ENCODE results near the gene SCN2B. TPM values are rescaled to one million over a fixed set of nuclear protein-coding genes. Genes with fewer than 3 reads are reported as not detected.

Gene SCN2B
- polyA plus RNA-seq, 1 of the 3 experiments (the other 2 are of a cell fraction): 0.05 TPM

DNA sequence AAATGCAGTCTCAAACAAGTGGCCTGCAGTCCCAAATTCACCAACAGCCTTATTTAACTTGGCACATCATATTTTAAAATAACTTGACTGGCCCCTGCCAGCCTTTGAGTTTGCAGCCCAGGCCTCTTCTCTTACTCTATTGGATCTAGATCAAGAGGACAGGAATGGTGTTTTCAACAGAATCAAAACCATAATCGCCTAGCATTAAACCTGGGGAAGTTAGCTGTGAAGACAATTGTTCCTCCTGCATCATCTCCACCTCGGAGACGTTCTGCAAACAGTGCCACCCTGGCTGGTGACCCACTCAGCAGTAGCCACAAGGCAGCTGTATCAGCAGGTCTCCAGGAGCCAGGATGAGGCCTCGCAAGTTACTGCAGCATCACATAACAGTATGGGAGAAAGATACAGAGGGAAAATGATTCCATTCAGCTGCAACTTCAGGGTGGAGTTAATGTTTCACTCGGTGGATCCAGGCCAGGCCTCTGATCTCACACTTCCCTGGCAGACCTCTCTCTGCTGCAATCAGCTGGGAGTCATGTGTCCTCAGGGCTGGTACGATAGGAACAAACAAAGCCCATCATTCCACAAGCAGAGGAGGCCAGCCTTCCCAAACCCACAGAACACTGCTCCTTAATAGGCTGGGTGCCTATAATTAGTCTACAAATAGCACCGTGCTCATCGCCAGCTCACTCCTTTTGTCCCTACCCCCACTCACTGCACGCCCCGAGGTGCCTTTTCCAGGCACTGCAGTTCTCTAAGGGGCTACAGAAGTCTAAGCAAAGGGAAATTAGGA, 18.6 kb upstream of the SCN2B start:
- Histone ChIP-seq H3K27ac (ENCODE audit: low read depth in 2 of 2, low read length in 1 of 2) (no peak overlapping the region), H3K9me2 (no peaks in the 10 kb centered on the region), H2AFZ (ENCODE audit: low read depth) (no peak overlapping the region), H3K9ac (no peak overlapping the region), H3K4me2 (no peak overlapping the region), H3K4me1 (ENCODE audit: control insufficient read depth in 1 of 2, insufficient read depth in 2 of 2, low read depth in 1 of 2, low read length in 1 of 2) (peaks cover 0 to 7% of the 10 kb centered on the region in 2 experiments; a peak in 1 of 4 replicates), H3K27me3 (ENCODE audit: insufficient read depth) (peaks cover 29% of the 10 kb centered on the region; the same call in 1 of the 2 replicates), H3K36me3 (replicated peaks in 1 of 2; ENCODE audit: control insufficient read depth in 1 of 2, insufficient read depth in 2 of 2, low read length in 1 of 2) (no peaks in the 10 kb centered on the region), H3K4me3 (ENCODE audit: low read depth in 2 of 2, low read length in 1 of 2) (no peak overlapping the region), H4K20me1 (ENCODE audit: insufficient read depth) (no peaks in the 10 kb centered on the region), H3K79me2 (ENCODE audit: insufficient read depth) (no peaks in the 10 kb centered on the region), H3K9me3 (no peaks in the 10 kb centered on the region), H3F3A (replicated peaks; ENCODE audit: insufficient read depth) (no peaks in the 10 kb centered on the region)
- ChIA-PET CTCF (interaction anchor here (3.1 kb wide), 1 partner anchor 24 kb away, joined by 9 read pairs; no protein-coding TSS in a partner anchor), POLR2A (no interaction called here)
- WGBS (ENCODE audit: low lambda C conversion rate): 29% methylated on average over 10 of the region's 10 CpGs
- no peak for TF ChIP-seq RCOR1 (IDR thresholded peaks at IDR 0.05; ENCODE audit: low read length)
- TF ChIP-seq JUND (IDR thresholded peaks at IDR 0.05): no peak
- no peak for TF ChIP-seq TEAD4 (IDR thresholded peaks at IDR 0.05; ENCODE audit: borderline replicate concordance, insufficient read depth)
- TF ChIP-seq, protein P1, sequence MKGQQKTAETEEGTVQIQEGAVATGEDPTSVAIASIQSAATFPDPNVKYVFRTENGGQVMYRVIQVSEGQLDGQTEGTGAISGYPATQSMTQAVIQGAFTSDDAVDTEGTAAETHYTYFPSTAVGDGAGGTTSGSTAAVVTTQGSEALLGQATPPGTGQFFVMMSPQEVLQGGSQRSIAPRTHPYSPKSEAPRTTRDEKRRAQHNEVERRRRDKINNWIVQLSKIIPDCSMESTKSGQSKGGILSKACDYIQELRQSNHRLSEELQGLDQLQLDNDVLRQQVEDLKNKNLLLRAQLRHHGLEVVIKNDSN (IDR thresholded peaks at IDR 0.05; ENCODE audit: borderline replicate concordance, low read depth): no peak
- TF ChIP-seq, protein P2, sequence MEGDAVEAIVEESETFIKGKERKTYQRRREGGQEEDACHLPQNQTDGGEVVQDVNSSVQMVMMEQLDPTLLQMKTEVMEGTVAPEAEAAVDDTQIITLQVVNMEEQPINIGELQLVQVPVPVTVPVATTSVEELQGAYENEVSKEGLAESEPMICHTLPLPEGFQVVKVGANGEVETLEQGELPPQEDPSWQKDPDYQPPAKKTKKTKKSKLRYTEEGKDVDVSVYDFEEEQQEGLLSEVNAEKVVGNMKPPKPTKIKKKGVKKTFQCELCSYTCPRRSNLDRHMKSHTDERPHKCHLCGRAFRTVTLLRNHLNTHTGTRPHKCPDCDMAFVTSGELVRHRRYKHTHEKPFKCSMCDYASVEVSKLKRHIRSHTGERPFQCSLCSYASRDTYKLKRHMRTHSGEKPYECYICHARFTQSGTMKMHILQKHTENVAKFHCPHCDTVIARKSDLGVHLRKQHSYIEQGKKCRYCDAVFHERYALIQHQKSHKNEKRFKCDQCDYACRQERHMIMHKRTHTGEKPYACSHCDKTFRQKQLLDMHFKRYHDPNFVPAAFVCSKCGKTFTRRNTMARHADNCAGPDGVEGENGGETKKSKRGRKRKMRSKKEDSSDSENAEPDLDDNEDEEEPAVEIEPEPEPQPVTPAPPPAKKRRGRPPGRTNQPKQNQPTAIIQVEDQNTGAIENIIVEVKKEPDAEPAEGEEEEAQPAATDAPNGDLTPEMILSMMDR (IDR thresholded peaks at IDR 0.05): no peak
- no peak for TF ChIP-seq RXRA (IDR thresholded peaks at IDR 0.05; ENCODE audit: borderline replicate concordance, low read depth)
- TF ChIP-seq EP300 (IDR thresholded peaks at IDR 0.05; ENCODE audit: borderline replicate concordance in 1 of 2, low read depth in 1 of 2, low read length in 1 of 2): no peak
- no peak for TF ChIP-seq SMC3 (IDR thresholded peaks at IDR 0.05; ENCODE audit: low read depth, low read length)
- TF ChIP-seq, protein P3, sequence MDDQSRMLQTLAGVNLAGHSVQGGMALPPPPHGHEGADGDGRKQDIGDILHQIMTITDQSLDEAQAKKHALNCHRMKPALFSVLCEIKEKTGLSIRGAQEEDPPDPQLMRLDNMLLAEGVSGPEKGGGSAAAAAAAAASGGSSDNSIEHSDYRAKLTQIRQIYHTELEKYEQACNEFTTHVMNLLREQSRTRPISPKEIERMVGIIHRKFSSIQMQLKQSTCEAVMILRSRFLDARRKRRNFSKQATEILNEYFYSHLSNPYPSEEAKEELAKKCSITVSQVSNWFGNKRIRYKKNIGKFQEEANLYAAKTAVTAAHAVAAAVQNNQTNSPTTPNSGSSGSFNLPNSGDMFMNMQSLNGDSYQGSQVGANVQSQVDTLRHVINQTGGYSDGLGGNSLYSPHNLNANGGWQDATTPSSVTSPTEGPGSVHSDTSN (IDR thresholded peaks at IDR 0.05): no peak
- TF ChIP-seq EZH2phosphoT487 (IDR thresholded peaks at IDR 0.05; ENCODE audit: borderline replicate concordance, low read depth): no peak
- TF ChIP-seq, protein P4, sequence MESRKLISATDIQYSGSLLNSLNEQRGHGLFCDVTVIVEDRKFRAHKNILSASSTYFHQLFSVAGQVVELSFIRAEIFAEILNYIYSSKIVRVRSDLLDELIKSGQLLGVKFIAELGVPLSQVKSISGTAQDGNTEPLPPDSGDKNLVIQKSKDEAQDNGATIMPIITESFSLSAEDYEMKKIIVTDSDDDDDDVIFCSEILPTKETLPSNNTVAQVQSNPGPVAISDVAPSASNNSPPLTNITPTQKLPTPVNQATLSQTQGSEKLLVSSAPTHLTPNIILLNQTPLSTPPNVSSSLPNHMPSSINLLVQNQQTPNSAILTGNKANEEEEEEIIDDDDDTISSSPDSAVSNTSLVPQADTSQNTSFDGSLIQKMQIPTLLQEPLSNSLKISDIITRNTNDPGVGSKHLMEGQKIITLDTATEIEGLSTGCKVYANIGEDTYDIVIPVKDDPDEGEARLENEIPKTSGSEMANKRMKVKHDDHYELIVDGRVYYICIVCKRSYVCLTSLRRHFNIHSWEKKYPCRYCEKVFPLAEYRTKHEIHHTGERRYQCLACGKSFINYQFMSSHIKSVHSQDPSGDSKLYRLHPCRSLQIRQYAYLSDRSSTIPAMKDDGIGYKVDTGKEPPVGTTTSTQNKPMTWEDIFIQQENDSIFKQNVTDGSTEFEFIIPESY (IDR thresholded peaks at IDR 0.05; ENCODE audit: borderline replicate concordance, low read depth): no peak
- TF ChIP-seq, protein P5, sequence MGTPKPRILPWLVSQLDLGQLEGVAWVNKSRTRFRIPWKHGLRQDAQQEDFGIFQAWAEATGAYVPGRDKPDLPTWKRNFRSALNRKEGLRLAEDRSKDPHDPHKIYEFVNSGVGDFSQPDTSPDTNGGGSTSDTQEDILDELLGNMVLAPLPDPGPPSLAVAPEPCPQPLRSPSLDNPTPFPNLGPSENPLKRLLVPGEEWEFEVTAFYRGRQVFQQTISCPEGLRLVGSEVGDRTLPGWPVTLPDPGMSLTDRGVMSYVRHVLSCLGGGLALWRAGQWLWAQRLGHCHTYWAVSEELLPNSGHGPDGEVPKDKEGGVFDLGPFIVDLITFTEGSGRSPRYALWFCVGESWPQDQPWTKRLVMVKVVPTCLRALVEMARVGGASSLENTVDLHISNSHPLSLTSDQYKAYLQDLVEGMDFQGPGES (IDR thresholded peaks at IDR 0.05; ENCODE audit: low read depth, low read length): no peak
- TF ChIP-seq MEF2A (IDR thresholded peaks at IDR 0.05; ENCODE audit: borderline replicate concordance, low read depth): no peak
- no peak for TF ChIP-seq SIN3A (IDR thresholded peaks at IDR 0.05; ENCODE audit: borderline replicate concordance, low read depth, low read length)
- no peak for TF ChIP-seq CHD2 (IDR thresholded peaks at IDR 0.05; ENCODE audit: low read length, partially characterized antibody)
- TF ChIP-seq FOXJ3 (CRISPR knock-in tag; IDR thresholded peaks at IDR 0.05): no peak
- DNase-seq: no peak

Measured in SK-N-SH (cell line).